Activated CD4-positive, alpha-beta memory T cell treated with anti-CD3 and anti-CD28 coated beads, Interleukin-2, amount 10 ng/mL, durations not matched to agents 7 days and 5 days (primary cell): ENCODE data around the gene RPL36A. TPM values are rescaled to one million over a fixed set of nuclear protein-coding genes. Genes with fewer than 3 reads are reported as not detected.
A peak's percentile ranks its signal among the peaks of the same experiment; 100 is the strongest.

Experiments used
- CTCF ChIA-PET: fragments of 350-600 bp; sonication (Branson Sonifier 250); formaldehyde crosslinking; loops from one replicate; lab custom pipeline; 2021; ENCODE audit warnings: antibody characterized with exemption, inconsistent platforms; lab: Charles Lee
- POLR2A ChIA-PET: fragments of 350-600 bp; sonication (Branson Sonifier 250); formaldehyde crosslinking; loops from one replicate; lab custom pipeline; 2021; ENCODE audit warnings: antibody characterized with exemption; lab: Charles Lee
- DNase-seq: peaks from one replicate; pipeline ENCODE4 v3.0.0-alpha.2; 2020
- H3K27ac Mint-ChIP-seq: one replicate; pipeline ENCODE4 v1.8.0; 2021; ENCODE audit warnings: mild to moderate bottlenecking, mixed read lengths
- H3K27me3 Mint-ChIP-seq: one replicate; pipeline ENCODE4 v1.8.0; 2021; ENCODE audit warnings: mixed read lengths
- H3K36me3 Mint-ChIP-seq: one replicate; pipeline ENCODE4 v1.8.0; 2021; ENCODE audit warnings: low read depth, mixed read lengths
- H3K4me1 Mint-ChIP-seq: one replicate; pipeline ENCODE4 v1.8.0; 2021; ENCODE audit warnings: mixed read lengths
- H3K4me3 Mint-ChIP-seq: one replicate; pipeline ENCODE4 v1.8.0; 2021; ENCODE audit warnings: mild to moderate bottlenecking, mixed read lengths
- H3K9me3 Mint-ChIP-seq: one replicate; pipeline ENCODE4 v1.8.0; 2021; ENCODE audit warnings: mixed read lengths
- total RNA-seq, 2 experiments: library from RNA; stranded (reverse); gene quantifications; one replicate each; pipeline ENCODE4 v1.2.3, GENCODE V29; 2021

RPL36A gene
- total RNA-seq, 2 experiments from 2014 or later, result 229 to 246 TPM

- Mint-ChIP-seq H3K4me1 (peaks cover 38% of the 10 kb centered on the region), H3K9me3 (no peaks in the 10 kb centered on the region), H3K27ac (peak overlapping the region; percentile 78), H3K4me3 (peak overlapping the region; percentile 81), H3K36me3 (peaks cover 5% of the 10 kb centered on the region), H3K27me3 (no peaks in the 10 kb centered on the region)
- POLR2A ChIA-PET, result interaction anchor here (1.1 to 2.3 kb wide), 6 partner anchors 9 to 589 kb away, joined by 3 to 10 read pairs (median 6); partner anchors contain the start of genes GLA and RPL36A
- CTCF ChIA-PET, result interaction anchor here (0.6 to 1.8 kb wide), 7 partner anchors 9 to 340 kb away, joined by 3 to 5 read pairs (median 3); partner anchors contain the start of gene RPL36A
- DNase-seq, result peak; percentile 42
Measured at GRCh38 chrX:101417981-101418841, 27.4 kb downstream of the RPL36A start.

DNA sequence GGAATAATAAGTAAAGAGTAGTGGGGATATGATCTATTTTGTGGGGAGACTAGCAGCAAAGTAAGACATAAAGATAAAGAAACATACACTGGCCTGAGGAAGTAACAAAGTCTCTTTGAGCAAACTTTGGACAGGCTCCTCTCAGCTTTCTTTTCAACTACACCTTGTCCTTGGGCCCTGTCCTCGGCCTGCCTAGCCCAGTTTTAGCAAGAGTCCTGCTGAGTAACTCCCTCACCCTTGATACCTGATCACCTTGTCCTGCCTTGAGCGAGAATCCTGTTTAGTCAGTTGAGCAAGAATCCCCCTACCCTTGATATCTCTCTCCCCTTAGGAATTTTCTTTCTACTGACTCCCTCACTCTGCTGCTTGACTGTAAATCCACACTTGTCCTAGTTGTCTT is 28.7 kb downstream of the RPL36A start:
- peak overlapping the region; percentile 31 for H3K27ac Mint-ChIP-seq
- ChIA-PET CTCF (interaction anchor here (0.8 kb wide), 1 partner anchor 233 kb away, joined by 3 read pairs; no protein-coding TSS in a partner anchor), POLR2A (interaction anchor here (1.6 kb wide), 1 partner anchor 8 kb away, joined by 7 read pairs; no protein-coding TSS in a partner anchor)

DNA sequence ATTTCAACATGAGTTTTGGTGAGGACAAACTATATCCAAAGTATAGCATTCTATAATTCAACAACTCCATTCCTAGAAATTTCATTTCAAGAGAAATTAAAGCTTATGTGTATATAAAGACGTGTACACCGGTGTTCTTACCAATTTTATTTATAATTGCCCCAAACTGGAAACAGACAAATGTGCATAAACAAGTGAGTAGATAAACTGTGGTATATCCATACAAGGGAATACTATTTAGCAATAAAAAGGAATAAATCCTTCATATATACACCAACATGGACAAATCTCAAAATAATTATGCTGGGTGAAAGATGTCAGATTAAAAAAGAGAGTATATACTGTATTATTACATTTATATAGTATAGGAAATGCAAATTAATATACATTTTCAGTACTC is 37.1 kb downstream of the RPL36A start:
- CTCF ChIA-PET, result interaction anchor here (1.4 kb wide), 1 partner anchor 11 kb away, joined by 3 read pairs; no protein-coding TSS in a partner anchor
- Mint-ChIP-seq H3K4me3 (no peak overlapping the region), H3K9me3 (peaks cover 2% of the 10 kb centered on the region), H3K27me3 (no peaks in the 10 kb centered on the region), H3K27ac (no peak overlapping the region), H3K4me1 (peaks cover 15% of the 10 kb centered on the region), H3K36me3 (peaks cover 8% of the 10 kb centered on the region)
- DNase-seq, result no peak
- POLR2A ChIA-PET, result interaction anchor here (2.5 kb wide), 1 partner anchor 9 kb away, joined by 7 read pairs; no protein-coding TSS in a partner anchor

More for the DNA sequence above, 28.7 kb downstream of the RPL36A start:
- no peak for DNase-seq
- peak overlapping the region; percentile 34 for H3K4me3 Mint-ChIP-seq
- H3K27me3 Mint-ChIP-seq, result no peaks in the 10 kb centered on the region
- H3K36me3 Mint-ChIP-seq, result peaks cover 3% of the 10 kb centered on the region
- peaks cover 36% of the 10 kb centered on the region for H3K4me1 Mint-ChIP-seq
- H3K9me3 Mint-ChIP-seq, result no peaks in the 10 kb centered on the region

GRCh38 chrX:101429934-101430333 is 39.1 kb downstream of the RPL36A start:
- peak overlapping the region; percentile 67 for H3K27ac Mint-ChIP-seq
- H3K4me3 Mint-ChIP-seq, result no peak overlapping the region
- CTCF ChIA-PET, result no interaction called here
- peaks cover 7% of the 10 kb centered on the region for H3K36me3 Mint-ChIP-seq
- DNase-seq, result no peak
- H3K4me1 Mint-ChIP-seq, result peaks cover 15% of the 10 kb centered on the region
- POLR2A ChIA-PET, result interaction anchor here (1.0 kb wide), 1 partner anchor 13 kb away, joined by 5 read pairs; no protein-coding TSS in a partner anchor
- peaks cover 2% of the 10 kb centered on the region for H3K9me3 Mint-ChIP-seq
- H3K27me3 Mint-ChIP-seq, result no peaks in the 10 kb centered on the region

DNA sequence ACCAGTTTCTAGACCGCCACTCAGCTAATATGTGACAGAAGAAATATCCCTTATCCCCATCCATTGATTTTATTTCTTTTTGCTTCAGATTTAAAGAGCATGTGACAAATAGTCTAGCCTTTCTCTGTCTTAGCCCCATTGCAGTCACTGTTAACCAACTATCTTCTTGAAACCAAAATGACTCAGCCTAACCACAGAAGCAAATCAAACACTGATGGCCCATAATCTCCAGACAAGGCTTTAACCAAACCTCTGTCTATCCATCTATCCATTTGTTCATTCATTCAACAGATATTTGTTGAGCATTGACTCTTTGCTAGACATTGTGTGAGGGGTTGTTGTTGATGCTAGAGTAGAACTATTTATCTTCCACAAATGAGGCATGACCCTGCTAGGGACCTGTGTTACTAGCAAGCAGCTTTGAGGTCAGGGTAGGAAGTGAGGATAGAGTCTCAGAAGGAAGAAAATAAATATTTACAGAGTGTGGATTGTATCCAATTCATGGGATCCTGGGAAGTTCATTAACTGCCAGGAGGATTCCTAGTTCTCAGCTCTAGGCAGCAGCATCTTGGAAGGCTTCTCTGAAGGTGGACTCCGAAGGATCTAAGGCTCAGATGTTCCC is 39.8 kb downstream of the RPL36A start:
- no peak for DNase-seq
- peak overlapping the region; percentile 67 for H3K27ac Mint-ChIP-seq
- ChIA-PET POLR2A (interaction anchor here (1.0 kb wide), 1 partner anchor 13 kb away, joined by 5 read pairs; no protein-coding TSS in a partner anchor), CTCF (no interaction called here)
- no peaks in the 10 kb centered on the region for H3K9me3 Mint-ChIP-seq
- peaks cover 15% of the 10 kb centered on the region for H3K4me1 Mint-ChIP-seq
- no peaks in the 10 kb centered on the region for H3K27me3 Mint-ChIP-seq
- peaks cover 5% of the 10 kb centered on the region for H3K36me3 Mint-ChIP-seq
- no peak overlapping the region for H3K4me3 Mint-ChIP-seq

- Mint-ChIP-seq H3K36me3 (peaks cover 16% of the 10 kb centered on the region), H3K27ac (no peak overlapping the region), H3K4me3 (no peak overlapping the region), H3K9me3 (no peaks in the 10 kb centered on the region), H3K27me3 (no peaks in the 10 kb centered on the region), H3K4me1 (no peaks in the 10 kb centered on the region)
- CTCF ChIA-PET, result no interaction called here
- no peak for DNase-seq
- POLR2A ChIA-PET, result no interaction called here
Measured at GRCh38 chrX:101442085-101442484, 51.3 kb downstream of the RPL36A start.

Other genes with a start within 250 kb of the RPL36A start
- gene DRP2, start 171.2 kb upstream of the RPL36A start, total RNA-seq, result under 1 TPM; 0.78 to 0.88 TPM
- not detected for gene TAF7L, start 99.7 kb upstream of the RPL36A start, total RNA-seq
- 10 to 100 TPM in 1 of 2 experiments, 1 to 10 TPM in 1; 8.4 to 11.3 TPM for gene TIMM8A, start 42.3 kb upstream of the RPL36A start, total RNA-seq
- gene BTK, start 4.8 kb upstream of the RPL36A start, total RNA-seq, result under 1 TPM in 1 of 2 experiments, not detected in 1; 0.10 TPM
- gene GLA, start 16.9 kb downstream of the RPL36A start, total RNA-seq, result 10 to 100 TPM; 35.6 to 38.3 TPM
- 10 to 100 TPM; 46.2 TPM for gene HNRNPH2, start 17.2 kb downstream of the RPL36A start, total RNA-seq
- gene ARMCX4, start 94.4 kb downstream of the RPL36A start, total RNA-seq, result 1 to 10 TPM; 2.5 to 2.8 TPM
- gene ARMCX1, start 159.5 kb downstream of the RPL36A start, total RNA-seq, result under 1 TPM; 0.33 to 0.45 TPM
- 10 to 100 TPM; 41.0 to 41.2 TPM for gene ARMCX6, start 227.0 kb downstream of the RPL36A start, total RNA-seq
- gene ARMCX3, start 232.1 kb downstream of the RPL36A start, total RNA-seq, result 10 to 100 TPM; 31.2 to 33.2 TPM